GM06990 (cell line): ENCODE results near the gene TMEM233.

Experiments
- DNase-seq: peaks from one replicate; pipeline ENCODE4 v3.0.0-alpha.2; 2011; ENCODE audit not compliant: insufficient read length; ENCODE audit errors: extremely low read depth
- H3K27me3 ChIP-seq: replicated peaks from 2 replicates; pipeline ENCODE4 v1.6.0; 2011; ENCODE audit warnings: low read length; ENCODE audit not compliant: control insufficient read depth, insufficient read depth
- H3K36me3 ChIP-seq: 2 replicates; pipeline ENCODE4 v1.5.1; 2011; ENCODE audit warnings: low read length; ENCODE audit not compliant: control insufficient read depth, insufficient read depth
- H3K4me3 ChIP-seq: replicated peaks from 2 replicates; pipeline ENCODE4 v1.5.1; 2011; ENCODE audit warnings: low read depth, mild to moderate bottlenecking, control low read depth, low read length
- TF ChIP-seq, protein P1 (sequence below): IDR thresholded peaks from 2 replicates; pipeline ENCODE4 v1.5.1; 2011; ENCODE audit warnings: low read length, control low read depth, mild to moderate bottlenecking, inconsistent platforms; ENCODE audit not compliant: insufficient read depth, poor library complexity, severe bottlenecking

TMEM233 gene

DNA sequence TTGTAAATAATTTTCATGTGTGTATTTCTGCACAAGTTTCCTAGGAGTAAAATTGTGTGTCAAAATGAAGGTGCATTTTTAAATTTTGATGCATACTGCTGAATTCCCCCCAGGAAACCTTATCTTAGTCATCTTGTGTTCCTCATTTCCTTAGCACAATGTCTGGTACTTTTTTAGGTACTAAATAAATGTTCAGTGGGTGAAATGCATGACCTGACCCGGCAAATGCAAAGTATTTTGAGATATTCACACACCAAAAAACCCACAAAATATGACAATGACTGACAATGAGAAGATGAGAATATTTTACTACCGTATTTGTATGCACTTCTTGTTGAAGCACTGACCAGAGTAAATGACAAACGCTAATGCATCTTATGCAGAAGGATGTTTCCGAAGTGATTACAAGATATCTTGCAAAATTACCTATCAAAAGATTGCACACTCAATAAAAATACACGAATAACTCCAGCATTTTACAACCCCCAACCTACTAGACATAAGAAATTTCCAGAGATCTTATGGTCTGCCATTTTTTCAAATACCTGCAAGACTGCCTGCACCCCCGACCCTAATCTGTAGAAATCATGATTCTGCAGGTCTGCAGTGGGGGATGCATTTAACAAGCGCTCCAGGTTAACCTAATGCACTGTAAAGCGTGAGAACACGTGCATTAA, 73.5 kb downstream of the TMEM233 start:
- DNase-seq = peak; percentile 63
- Histone ChIP-seq H3K36me3 (no peaks in the 10 kb centered on the region; the same call in 1 of the 2 replicates), H3K27me3 (no peaks in the 10 kb centered on the region), H3K4me3 (peak overlapping the region; percentile 57)
- TF ChIP-seq, protein P1, sequence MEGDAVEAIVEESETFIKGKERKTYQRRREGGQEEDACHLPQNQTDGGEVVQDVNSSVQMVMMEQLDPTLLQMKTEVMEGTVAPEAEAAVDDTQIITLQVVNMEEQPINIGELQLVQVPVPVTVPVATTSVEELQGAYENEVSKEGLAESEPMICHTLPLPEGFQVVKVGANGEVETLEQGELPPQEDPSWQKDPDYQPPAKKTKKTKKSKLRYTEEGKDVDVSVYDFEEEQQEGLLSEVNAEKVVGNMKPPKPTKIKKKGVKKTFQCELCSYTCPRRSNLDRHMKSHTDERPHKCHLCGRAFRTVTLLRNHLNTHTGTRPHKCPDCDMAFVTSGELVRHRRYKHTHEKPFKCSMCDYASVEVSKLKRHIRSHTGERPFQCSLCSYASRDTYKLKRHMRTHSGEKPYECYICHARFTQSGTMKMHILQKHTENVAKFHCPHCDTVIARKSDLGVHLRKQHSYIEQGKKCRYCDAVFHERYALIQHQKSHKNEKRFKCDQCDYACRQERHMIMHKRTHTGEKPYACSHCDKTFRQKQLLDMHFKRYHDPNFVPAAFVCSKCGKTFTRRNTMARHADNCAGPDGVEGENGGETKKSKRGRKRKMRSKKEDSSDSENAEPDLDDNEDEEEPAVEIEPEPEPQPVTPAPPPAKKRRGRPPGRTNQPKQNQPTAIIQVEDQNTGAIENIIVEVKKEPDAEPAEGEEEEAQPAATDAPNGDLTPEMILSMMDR = no peak

DNA sequence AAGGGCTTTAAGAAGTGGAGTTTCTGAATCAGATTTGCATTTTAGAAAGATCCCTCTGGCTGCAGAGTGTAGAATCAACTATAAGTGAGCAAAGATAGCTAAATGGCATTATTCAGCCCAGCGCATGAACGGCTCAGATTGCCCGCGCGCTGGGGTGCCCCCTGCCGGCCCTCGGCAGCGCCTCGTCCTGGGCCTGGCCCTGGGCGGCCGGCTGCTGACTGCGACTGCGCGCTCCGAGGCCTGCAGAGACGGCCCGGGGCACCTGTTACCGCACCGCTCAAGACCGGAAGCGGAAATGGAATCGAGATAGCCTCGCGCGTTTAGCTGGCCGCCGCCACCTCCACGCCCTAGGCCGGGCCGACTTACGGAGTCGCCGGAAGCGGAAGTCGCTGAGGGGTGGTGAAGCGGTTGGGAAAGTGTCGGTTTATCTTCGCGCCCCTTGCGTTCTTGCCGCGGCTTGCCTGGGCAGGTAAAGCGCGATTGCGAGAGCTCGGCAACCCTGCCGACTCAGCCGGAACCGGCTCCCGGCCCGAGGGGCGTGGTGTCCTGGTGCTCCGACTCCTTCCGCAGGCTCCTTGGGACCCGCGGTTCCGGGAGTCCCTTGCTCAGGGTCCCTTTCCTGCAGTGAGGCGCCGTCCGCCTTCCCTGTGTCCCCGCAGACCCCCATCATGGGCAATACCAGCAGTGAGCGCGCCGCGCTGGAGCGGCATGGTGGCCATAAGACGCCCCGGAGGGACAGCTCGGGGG, 74.2 kb downstream of the TMEM233 start, which contains the start of gene PRKAB1:
PRKAB1 (plus strand) TSS at position 557 of the 747 bp plus-strand sequence; CDS start at position 669, 112 bp downstream.
- Histone ChIP-seq H3K36me3 (peaks cover 2% of the 10 kb centered on the region), H3K27me3 (no peaks in the 10 kb centered on the region), H3K4me3 (peak within 1 kb of the TSS; percentile 97)
- TF ChIP-seq, protein P1 = peak; percentile 72
- DNase-seq = peak; percentile 98

DNA sequence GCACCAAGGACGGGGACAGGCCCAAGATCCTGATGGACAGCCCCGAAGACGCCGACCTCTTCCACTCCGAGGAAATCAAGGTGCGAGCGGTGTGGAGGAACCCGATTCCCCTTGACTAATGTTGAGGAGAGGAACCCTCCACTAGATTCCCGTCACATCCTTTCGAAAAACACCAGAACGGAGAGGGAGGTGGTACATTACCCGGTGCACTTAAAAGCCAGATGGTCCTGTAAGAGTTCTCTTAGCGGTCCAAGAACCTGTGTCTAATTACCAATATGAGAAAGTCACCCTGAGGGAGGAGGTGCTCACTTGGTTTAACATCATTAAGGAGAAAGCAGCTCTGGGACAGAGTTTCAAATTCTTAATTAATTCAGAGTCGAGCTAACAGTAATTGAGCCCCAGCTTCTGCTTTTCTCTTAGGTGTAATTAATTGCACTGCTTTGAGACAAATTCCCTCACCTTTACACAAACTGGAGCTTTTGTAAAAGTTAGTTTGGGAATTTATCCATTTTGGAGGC, 74.8 kb downstream of the TMEM233 start:
- DNase-seq = no peak
- Histone ChIP-seq H3K4me3 (peak overlapping the region; percentile 97), H3K27me3 (no peaks in the 10 kb centered on the region), H3K36me3 (peaks cover 3% of the 10 kb centered on the region)
- TF ChIP-seq, protein P1 = no peak

DNA sequence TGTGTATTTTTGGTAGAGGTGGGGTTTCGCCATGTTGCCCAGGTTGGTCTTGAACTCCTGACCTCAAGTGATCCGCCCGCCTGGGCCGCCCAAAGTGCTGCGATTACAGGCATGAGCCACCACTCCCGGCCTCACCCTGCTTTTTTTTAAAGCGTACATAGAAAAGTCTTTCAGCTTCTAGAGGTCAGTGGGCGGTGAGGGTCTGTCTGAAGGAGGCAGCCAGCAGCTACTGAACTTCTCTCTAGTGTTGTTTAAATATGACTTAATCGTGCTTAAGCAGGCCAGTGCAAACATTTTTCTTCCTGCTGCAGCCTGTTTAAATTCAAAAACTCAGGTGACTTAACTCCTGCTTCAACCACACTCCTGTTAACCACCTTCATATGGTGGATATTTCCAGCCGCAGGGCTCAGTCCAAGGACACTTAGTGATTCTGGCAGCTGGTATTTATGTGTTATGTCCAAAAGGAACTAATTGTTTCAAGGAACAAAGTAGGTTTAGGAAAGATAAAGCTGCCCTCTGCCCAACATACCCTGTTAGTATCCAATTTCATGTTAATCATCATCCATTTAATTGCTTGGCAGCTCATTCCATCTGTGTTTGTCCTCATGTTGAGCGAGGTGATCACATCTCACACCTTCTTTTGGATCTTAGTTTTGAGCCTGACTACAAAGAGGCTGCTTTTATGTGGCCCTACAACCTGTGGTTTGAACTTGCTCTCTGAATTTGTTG, 76.3 kb downstream of the TMEM233 start:
- TF ChIP-seq, protein P1 = no peak
- no peak for DNase-seq
- Histone ChIP-seq H3K27me3 (no peaks in the 10 kb centered on the region), H3K4me3 (peak overlapping the region; percentile 61), H3K36me3 (peaks cover 15% of the 10 kb centered on the region)

DNA sequence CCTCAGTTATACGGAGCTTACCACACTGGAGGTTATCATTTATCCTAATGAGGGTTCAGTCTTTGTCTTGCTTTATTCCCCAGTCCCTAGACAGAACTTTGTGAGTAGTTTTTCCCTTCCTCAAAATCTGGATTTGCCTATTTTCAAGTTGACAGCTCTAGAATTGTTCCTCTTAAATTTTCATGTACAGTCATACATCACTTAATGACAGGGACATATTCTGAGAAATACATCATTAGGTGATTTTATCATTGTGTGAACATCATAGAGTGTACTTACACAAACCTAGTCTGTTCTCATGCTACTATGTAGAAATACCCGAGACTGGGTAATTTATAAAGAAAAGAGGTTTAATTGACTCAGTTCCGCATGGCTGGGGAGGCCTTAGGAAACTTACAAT, 77.5 kb downstream of the TMEM233 start:
- Histone ChIP-seq H3K27me3 (no peaks in the 10 kb centered on the region), H3K36me3 (peaks cover 19% of the 10 kb centered on the region), H3K4me3 (peak overlapping the region; percentile 61; the same call in 1 of the 2 replicates)
- DNase-seq = no peak
- TF ChIP-seq, protein P1 = no peak
